Epithelial cell of proximal tubule (primary cell): ENCODE results near the gene CACNG7. TPM values are rescaled to one million over a fixed set of nuclear protein-coding genes. Genes with fewer than 3 reads are reported as not detected.

ENCODE experiments used
- DNase-seq: peaks from one replicate; pipeline ENCODE4 v3.0.0-alpha.2; 2011; ENCODE audit warnings: low read depth
- H3K4me3 ChIP-seq: 2 replicates; pipeline ENCODE4 v1.5.1; 2011; ENCODE audit warnings: low read depth, mild to moderate bottlenecking, low read length
- CTCF ChIP-seq: conservative IDR thresholded peaks from 2 replicates; pipeline ENCODE4 v1.5.1; 2012; ENCODE audit warnings: low read depth, mild to moderate bottlenecking, low read length
- total RNA-seq: library from RNA; depleted of rRNA; stranded (reverse); fragments of >200 nt; gene quantifications from 2 replicates; pipeline ENCODE4 v1.2.3, GENCODE V29; 2015

Gene CACNG7
- total RNA-seq, 1 donor from 2014 or later = not detected

- TF ChIP-seq CTCF = no peak
- DNase-seq = no peak
- H3K4me3 ChIP-seq = no peak overlapping the region
These were observed 83.1 kb downstream of the CACNG7 start for GRCh38 chr19:53992211-53992610.

- DNase-seq = no peak
- no peak overlapping the region for H3K4me3 ChIP-seq
- TF ChIP-seq CTCF = no peak
These were observed 83.7 kb downstream of the CACNG7 start for GRCh38 chr19:53992815-53993214.

GRCh38 chr19:53993448-53993847, 84.4 kb downstream of the CACNG7 start:
- no peak overlapping the region for H3K4me3 ChIP-seq
- no peak for DNase-seq
- no peak for TF ChIP-seq CTCF

Other genes with a start within 250 kb of the CACNG7 start
- gene NLRP12, start 85.0 kb upstream of the CACNG7 start, total RNA-seq = not detected in 2 replicates
- 48.7 and 59.5 TPM in 2 replicates for gene MYADM, start 41.4 kb upstream of the CACNG7 start, total RNA-seq
- 1.3 TPM in 1 of 2 replicates, not detected in the other for gene PRKCG, start 27.1 kb upstream of the CACNG7 start, total RNA-seq
- under 0.01 TPM in 1 of 2 replicates, not detected in the other for gene CACNG8, start 53.7 kb downstream of the CACNG7 start, total RNA-seq
- gene CACNG6, start 82.4 kb downstream of the CACNG7 start, total RNA-seq = 0.29 and 0.94 TPM in 2 replicates
- 0.75 TPM in 1 of 2 replicates, not detected in the other for gene VSTM1, start 154.6 kb downstream of the CACNG7 start, total RNA-seq
- gene TARM1, start 172.1 kb downstream of the CACNG7 start, total RNA-seq = not detected in 2 replicates
- gene OSCAR, start 191.5 kb downstream of the CACNG7 start, total RNA-seq = 0.22 TPM in 1 of 2 replicates, not detected in the other
- 35.9 and 39.6 TPM in 2 replicates for gene NDUFA3, start 193.6 kb downstream of the CACNG7 start, total RNA-seq
- 22.1 and 39.6 TPM in 2 replicates for gene TFPT, start 206.4 kb downstream of the CACNG7 start, total RNA-seq
- gene PRPF31, start 206.5 kb downstream of the CACNG7 start, total RNA-seq = 64.3 and 111 TPM in 2 replicates
- gene CNOT3, start 228.5 kb downstream of the CACNG7 start, total RNA-seq = 17.7 and 20.5 TPM in 2 replicates